Measurements from ENCODE around the gene TEX14.

GRCh38 chr17:58564971-58565370, 126.9 kb downstream of the TEX14 start:
- TF ChIP-seq SP1 (IDR thresholded peaks at IDR 0.05) (no peak), HDGF (IDR thresholded peaks at IDR 0.05; ENCODE audit: borderline replicate concordance) (no peak), PKNOX1 (IDR thresholded peaks at IDR 0.05) (no peak), FOXK2 (IDR thresholded peaks at IDR 0.05) (no peak), ELF4 (IDR thresholded peaks at IDR 0.05) (no peak), BHLHE40 (IDR thresholded peaks at IDR 0.05; ENCODE audit: borderline replicate concordance) (no peak), SUZ12 (IDR thresholded peaks at IDR 0.05) (no peak), NFRKB (IDR thresholded peaks at IDR 0.05) (no peak), TARDBP (IDR thresholded peaks at IDR 0.05) (no peak), FOXA1 (IDR thresholded peaks at IDR 0.05) (no peak), LEF1 (IDR thresholded peaks at IDR 0.05; ENCODE audit: borderline replicate concordance) (no peak)

Data from HEK293T (cell line).